GM21723 (cell line): Measurements from ENCODE around the gene C12orf54.
"Not testable (repeated sequence)": the region's sequence is repeated elsewhere in the genome, so short reads cannot be mapped to it uniquely, and the experiment has no call there.

Experiments
- ATAC-seq: cut with Tn5 transposase; IDR thresholded peaks from one replicate; pipeline ENCODE4 v1.9.1; 2021; ENCODE audit warnings: mild to moderate bottlenecking, moderate library complexity; ENCODE audit not compliant: unreplicated experiment

Gene C12orf54

DNA sequence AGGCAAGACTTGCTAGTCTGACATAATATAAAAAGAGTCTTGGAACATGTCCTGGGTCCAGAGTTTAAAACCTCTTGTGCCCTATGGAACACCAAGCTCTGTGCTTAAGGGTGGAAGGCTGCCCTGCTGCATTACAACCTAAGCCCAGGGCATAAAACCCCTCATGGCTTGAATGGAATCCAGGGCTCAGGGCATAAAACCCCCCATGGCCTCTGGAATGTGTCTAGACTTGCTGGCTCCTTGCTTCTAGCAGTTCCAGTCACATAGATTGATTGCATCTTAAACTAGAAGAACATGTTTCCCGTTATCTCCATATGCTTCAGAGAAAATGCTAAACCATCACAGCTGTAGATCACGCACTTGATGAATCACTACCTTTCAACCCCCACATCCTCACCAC lies 24.5 kb downstream of the C12orf54 start:
- not testable (repeated sequence) for ATAC-seq

DNA sequence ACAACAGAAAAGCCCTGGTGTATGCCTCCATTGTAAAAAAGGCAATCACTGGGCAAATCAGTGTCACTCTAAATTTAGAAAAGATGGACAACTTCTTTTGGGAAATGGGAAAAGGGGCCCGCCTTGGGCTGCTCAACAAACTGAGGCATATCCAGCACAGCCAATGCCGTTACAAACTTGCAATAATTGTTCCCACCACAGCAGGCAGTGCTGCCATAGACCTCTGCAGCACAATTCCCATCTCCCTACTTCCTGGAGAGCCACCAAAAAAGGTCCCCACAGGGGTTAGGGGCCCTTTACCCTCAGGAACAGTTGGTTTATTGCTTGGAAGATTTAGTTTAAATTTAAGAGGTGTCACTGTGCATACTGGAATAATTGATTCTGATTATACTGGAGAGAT lies 26.7 kb downstream of the C12orf54 start:
- no peak for ATAC-seq

DNA sequence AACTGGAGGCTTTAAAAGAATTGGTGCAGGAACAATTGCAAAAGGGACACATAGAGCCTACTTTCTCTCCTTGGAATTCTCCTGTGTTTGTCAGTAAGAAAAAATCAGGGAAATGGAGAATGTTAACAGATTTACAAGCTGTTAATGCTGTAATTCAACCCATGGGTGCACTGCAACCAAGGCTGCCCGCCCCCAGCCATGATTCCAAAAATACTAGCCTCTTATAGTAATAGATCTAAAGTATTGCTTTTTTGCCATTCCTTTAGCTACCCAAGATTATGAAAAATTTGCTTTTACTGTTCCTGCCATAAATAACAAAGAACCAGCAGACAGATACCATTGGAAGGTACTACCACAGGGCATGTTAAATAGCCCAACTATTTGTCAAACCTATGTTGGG lies 27.8 kb downstream of the C12orf54 start:
- no peak for ATAC-seq

DNA sequence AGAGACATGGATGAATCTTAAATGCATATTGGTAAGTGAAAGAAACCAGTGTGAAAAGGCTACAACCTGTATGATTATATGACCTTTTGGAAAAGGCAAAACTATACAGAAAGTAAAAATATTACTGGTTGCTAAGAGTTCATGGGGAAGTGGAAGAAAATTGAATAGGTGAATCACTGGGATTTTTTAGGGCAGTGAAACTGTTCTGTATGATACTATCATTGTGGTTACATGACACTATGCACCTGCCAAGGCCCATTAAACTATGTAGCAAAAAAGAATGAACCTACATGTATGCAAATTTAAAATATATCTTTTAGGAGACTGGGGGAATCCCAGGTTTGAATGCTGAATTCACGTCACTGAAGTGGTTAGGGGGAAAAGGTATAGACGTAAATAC lies 30.6 kb downstream of the C12orf54 start:
- ATAC-seq, result peak; percentile 90

DNA sequence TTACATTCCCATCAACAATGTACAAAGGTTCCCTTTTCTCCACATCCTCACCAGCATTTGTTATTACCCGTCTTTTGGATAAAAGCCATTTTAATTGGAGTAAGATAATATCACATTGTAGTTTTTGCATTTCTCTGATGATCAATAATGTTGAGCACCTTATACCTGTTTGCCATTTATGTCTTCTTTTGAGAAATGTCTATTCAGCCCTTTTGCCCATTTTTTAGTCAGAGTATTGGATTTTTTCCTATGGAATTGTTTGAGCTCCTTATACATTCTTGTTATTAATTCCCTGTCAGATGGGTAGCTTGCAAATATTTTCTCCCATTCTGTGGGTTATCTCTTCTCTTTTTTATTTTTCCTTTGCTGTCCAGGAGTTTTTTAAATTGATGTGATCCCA lies 32.4 kb downstream of the C12orf54 start:
- ATAC-seq, result no peak

DNA sequence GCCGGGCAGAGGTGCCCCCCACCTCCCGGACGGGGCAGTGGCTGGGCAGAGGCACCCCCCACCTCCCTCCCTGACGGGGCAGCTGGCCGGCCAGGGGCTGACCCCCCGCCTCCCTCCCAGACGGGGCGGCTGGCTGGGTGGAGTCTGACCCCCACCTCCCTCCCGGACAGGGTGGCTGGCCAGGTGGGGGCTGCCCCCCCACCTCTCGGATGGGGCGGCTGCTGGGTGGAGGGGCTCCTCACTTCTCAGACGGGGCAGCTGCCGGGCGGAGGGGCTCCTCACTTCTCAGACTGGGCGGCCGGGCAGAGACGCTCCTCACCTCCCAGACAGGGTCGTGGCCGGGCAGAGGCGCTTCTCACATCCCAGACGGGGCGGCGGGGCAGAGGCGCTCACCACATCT lies 38.1 kb downstream of the C12orf54 start:
- ATAC-seq, result not testable (repeated sequence)

DNA sequence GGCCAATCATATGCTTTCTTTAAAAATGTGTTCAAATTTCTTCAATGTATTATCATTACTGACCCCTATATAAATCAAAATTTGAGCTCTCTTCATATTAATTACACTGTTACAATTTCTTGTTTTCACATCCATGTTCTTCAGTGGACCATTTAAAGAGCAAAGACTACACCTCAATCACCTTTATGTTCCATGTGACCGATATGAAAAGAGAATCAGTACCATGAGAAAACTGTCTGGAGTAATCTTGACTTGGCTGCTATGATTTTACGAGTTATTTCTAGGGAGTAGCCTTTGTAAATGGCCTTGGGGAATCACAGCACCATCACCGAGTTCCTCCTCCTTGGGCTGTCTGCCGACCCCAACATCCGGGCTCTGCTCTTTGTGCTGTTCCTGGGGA lies 43.0 kb downstream of the C12orf54 start, which contains the start of gene OR8S1:
Gene OR8S1 (plus strand): TSS at position 301 of the 400 bp plus-strand sequence. CDS start 0 bp downstream, at position 301.
- no peak for ATAC-seq

DNA sequence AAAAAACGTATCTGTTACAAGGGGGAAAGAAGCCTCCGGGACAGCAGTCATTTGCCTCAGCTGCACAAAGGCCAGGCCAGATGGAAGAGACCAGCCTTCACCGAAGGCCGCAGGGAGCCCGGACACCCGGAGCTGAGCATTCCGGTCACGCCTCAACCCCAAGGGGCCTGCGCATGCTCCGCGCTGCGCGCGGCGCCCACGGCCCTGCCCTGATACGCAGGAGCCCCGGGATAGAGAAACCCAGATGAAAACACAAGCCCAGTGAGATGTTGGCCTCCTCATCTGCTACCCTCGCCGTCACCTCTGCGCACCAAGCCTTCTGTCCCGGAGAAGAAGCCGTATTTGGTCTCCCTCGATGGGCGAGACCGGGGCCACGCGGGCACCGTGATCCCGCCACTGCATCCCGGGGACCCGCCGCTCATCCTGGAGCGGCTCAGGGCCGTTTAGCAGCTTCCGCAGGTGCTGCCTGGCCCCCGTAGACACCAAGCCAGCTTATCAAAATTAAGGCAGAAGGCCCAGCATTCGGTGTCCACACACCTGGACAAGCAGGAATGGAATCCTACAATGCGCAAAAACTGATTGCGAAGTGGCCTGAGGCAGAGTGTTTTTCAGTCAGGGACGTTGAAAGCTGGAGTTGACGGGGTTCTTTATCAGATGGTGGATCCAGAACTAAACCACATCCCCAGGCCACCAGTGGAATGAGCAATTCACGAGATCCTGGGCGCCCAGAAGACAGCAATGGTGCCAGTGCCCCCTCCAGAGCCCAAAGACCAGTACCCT lies 45.8 kb downstream of the C12orf54 start:
- no peak for ATAC-seq

DNA sequence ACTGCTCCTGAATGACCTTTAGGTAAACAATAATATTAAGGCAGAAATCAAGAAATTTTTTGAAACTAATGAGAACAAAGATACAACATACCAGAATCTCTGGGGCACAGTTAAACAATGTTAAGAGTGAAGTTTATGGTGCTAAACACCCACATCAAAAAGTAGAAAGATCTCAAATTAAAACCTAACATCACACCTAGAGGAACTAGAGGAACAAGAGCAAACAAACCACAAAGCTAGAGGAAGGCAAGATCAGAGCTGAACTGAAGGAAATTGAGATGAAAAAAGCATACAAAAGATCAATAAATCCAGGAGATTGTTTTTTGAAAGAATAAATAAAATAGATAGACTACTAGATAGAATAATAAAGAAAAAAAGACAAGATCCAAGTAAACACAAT lies 50.3 kb downstream of the C12orf54 start:
- ATAC-seq, result no peak

DNA sequence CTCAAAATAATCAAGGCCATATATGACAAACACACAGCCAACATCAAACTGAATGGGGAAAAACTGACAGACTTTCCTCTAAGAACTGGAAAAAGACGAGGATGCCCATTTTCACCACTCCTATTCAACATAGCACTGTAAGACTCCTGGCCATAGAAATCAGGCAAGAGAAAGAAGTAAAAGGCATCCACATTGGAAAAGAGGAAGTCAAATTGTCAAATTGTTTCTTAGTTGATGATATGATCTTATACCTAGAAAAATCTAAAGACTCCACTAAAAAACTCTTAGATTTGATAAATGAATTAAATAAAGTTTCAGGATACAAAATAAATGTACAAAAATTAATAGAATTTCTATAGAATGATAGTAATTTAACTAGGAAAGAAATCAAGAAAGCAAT lies 54.3 kb downstream of the C12orf54 start:
- ATAC-seq, result no peak

DNA sequence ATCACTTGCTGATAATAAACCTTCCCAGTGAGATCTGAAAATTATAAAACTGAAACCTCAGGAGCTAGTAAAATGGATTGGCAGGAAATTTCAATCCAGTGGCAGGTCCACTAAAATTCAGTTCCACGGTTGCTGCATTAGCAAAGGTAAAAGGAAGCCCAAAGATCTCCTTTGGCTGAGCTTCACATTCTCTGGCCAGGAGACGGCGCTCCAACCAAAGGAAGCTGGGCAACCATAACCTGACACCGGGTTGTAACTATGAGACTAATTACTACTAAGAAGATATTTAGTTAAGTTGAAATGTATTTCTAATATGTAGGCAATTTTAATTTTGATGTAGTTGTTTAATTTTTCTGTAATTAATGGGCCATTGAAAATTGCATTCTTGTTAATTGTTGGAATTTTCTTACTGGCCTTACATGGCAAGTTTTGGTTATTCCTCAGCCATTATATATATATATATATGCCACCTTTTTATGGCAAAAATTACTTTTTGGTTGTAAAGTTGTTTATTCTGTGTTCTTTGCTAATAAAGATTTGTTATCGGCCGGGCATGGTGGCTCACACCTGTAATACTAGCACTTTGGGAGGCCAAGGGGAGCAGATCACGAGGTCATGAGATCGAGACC lies 60.1 kb downstream of the C12orf54 start:
- no peak for ATAC-seq

DNA sequence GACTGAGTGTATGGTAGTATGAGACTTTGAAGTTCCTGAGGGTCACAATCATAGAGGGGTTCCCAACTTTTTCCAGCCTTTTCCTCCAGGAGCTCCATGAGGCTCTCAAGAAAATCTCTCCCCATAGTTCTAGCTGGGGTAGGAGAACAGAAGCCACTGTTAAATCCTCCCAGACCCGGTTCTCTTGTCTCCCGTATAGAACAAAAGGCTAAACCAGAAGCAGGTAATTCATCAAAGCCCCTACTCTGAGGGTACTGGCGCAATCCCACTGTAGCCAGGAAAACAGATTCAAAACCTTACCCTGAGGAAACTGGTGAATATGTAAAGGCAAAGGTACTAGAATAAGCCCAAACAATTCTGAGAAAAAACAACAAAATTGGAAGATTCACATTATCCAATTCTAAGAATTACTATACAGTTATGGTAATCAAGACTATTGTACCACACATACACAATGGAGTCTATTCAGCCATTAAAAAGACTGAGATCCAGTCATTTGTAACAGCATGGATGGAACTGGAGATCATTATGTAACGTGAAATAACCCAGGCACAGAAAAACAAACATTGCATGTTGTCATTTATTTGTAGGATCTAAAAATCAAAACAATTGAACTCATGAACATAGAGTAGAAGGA lies 63.7 kb downstream of the C12orf54 start:
- ATAC-seq, result no peak
